GM03348 (cell line): ENCODE measurements around the gene SLC12A2.

Experiments used
- DNase-seq: peaks from one replicate; pipeline ENCODE4 v3.0.0; 2012; ENCODE audit warnings: low spot score

The SLC12A2 gene

DNA sequence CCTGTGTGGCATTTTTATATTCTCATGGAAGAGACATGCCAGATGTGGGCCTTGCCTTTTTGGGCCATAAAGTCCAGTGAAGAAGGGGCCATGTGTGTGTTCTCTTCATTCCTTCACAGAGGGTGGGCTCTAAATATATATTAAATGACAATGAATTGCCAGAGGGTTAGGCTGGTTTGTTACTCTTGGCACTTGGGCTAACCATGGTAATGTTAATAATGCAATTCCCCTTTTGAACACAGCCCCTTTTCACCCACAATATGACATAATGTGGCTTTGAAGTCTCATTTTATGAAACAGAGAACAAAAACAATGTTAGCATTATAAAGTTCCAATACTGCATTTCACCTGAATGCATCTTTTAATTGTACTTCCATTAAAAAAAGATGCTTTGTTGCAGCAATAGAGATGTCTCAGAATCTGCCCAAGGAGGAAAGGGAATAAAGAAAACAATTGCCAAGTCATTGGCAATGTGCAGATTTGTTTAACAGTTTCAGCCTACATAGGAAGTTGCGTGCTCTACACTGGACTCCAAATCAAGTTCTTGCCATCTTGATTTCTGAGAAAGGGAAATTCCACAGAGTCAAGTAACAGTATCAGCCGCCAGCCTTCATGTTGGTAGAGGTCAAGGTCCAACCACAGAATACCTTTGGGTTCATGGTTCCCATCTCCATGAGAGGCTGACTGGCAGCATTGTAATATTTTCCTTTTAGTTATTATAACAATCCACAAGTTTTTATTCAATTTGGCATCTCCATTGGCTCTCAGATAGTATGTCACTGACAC is 141.9 kb downstream of the SLC12A2 start:
- DNase-seq = no peak

GRCh38 chr5:128228008-128228407 is 144.4 kb downstream of the SLC12A2 start:
- DNase-seq = peak; percentile 69

DNA sequence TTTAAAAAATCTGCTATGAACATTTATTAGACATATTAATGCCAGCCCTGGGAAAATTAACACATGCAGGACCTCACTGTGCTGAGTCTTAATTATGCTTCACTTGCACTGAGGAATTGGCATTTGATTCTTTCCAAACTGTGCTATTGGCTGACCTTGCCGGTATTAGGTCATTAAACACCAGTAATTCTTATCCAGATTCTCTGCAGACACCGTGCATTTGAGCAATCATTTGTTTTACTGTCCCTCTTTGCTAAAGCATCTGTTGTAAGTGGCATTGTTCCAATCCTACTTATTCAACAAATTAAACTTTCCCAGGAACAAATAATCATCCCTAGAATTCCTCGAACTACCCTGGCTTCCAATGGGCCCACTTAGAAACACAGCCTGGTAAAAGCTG is 145.0 kb downstream of the SLC12A2 start:
- peak; percentile 22 for DNase-seq

DNA sequence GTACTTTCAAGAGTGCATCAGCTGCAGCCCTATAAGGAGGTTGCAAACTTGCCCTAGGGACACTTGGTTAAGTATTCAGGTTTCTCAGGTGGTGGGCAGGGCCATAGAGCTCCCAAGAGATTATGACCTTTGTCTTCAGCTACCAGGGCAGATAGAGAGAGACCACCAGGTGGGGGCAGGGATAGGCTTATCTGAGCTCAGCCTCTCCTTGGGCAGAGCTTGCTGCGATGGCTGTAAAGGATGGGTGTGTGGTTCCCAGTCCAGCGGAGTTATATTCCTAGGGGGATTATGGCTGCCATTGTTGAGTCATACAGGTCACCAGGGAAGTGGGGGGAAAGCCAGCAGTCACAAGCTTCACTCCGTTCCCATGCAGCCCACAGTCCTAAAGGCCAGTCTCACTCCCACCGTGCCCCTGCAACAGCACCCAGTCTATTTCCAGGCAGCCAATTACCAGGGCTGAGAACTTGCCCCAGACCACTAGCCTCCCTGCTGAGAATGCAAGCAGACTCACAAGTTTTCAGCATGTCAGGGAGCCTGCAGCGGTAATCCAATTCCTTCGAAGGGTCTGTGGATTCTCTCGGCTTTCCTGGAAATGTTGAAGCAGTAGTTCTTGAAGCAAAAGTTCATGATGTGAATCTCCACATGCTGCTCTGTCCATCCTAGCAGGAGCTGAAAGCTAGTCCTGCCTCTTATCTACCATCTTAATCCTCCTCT is 151.5 kb downstream of the SLC12A2 start:
- no peak for DNase-seq

DNA sequence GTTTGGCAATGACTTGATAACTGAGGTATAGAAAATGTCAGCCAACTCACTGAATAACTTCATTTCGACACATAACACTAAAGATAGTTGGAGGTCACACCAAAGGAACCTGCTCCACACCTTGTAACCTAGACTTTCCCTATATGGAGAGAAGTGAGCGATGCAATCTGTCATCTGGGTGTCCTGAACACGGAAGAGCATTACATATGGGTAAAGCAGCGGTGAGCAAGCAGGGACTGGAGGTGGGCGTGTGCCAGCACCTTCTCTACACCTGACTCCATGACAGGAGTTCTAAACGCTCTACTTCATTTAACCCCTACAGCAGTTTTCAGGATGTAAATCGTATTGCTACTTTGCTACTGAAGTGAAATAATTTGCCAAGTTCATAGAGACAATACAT is 152.8 kb downstream of the SLC12A2 start:
- no peak for DNase-seq

GRCh38 chr5:128237000-128237399 is 153.4 kb downstream of the SLC12A2 start:
- no peak for DNase-seq

DNA sequence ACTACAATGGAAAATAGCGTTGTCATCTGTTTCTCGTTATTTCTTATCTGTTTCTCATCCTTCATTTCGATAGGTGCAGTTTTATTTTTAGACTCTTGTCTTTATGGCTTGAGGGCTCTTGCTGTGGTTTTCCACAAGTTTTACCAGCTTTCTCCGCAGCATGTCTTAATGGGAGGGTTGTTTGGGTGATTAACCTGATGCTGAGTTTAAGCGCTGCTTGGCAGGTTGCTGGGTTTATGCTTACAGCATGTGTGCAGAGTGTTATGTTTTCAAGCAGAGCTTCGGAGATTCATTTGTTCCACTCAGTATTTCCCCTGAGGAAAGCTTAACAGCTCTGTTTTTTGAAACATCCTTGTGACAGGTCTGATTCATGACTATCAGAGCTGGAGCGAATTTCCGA is 154.0 kb downstream of the SLC12A2 start:
- no peak for DNase-seq
